MM.1S (cell line): ENCODE data around the gene EID3.

ENCODE experiments used
- DNase-seq: peaks from one replicate; pipeline ENCODE4 v3.0.0-alpha.2; 2015
- H2AFZ ChIP-seq: fragments of 300-600 bp; sonication (generic); 2 replicates; pipeline ENCODE4 v1.6.0; 2016; ENCODE audit warnings: antibody characterized with exemption, low read length
- H3F3A ChIP-seq: fragments of 300-600 bp; sonication (generic); 2 replicates; pipeline ENCODE4 v1.6.1; 2016; ENCODE audit warnings: mild to moderate bottlenecking, antibody characterized with exemption, low read length, moderate library complexity, mixed read lengths; ENCODE audit not compliant: insufficient read depth
- H3K27ac ChIP-seq: fragments of 300-600 bp; sonication (generic); 2 replicates; pipeline ENCODE4 v1.5.1; 2016; ENCODE audit warnings: mild to moderate bottlenecking, low read length
- H3K27me3 ChIP-seq: fragments of 300-600 bp; sonication (generic); replicated peaks from 2 replicates; pipeline ENCODE4 v1.6.0; 2016; ENCODE audit warnings: low read length; ENCODE audit not compliant: insufficient read depth
- H3K36me3 ChIP-seq: fragments of 300-600 bp; sonication (generic); replicated peaks from 2 replicates; pipeline ENCODE4 v1.6.1; 2016; ENCODE audit warnings: mild to moderate bottlenecking, low read length, mixed read lengths; ENCODE audit not compliant: insufficient read depth
- H3K4me1 ChIP-seq: fragments of 300-600 bp; sonication (generic); 2 replicates; pipeline ENCODE4 v1.6.1; 2016; ENCODE audit warnings: low read length, mixed read lengths
- H3K4me2 ChIP-seq: fragments of 300-600 bp; sonication (generic); 2 replicates; pipeline ENCODE4 v1.6.0; 2016; ENCODE audit warnings: low read depth, low read length
- H3K4me3 ChIP-seq: fragments of 300-600 bp; sonication (generic); 2 replicates; pipeline ENCODE4 v1.5.1; 2016; ENCODE audit warnings: low read length, mixed read lengths
- H3K79me2 ChIP-seq: fragments of 300-600 bp; sonication (generic); 2 replicates; pipeline ENCODE4 v1.6.1; 2016; ENCODE audit warnings: mixed run types, low read length, mixed read lengths
- H3K9ac ChIP-seq: fragments of 300-600 bp; sonication (generic); 2 replicates; pipeline ENCODE4 v1.6.1; 2016; ENCODE audit warnings: low read length, mixed read lengths
- H3K9me2 ChIP-seq: fragments of 300-600 bp; sonication (generic); replicated peaks from 2 replicates; pipeline ENCODE4 v1.6.1; 2016; ENCODE audit warnings: mild to moderate bottlenecking, low read length, mixed read lengths; ENCODE audit not compliant: insufficient read depth
- H3K9me3 ChIP-seq: fragments of 300-600 bp; sonication (generic); replicated peaks from 2 replicates; pipeline ENCODE4 v1.6.1; 2016; ENCODE audit warnings: mild to moderate bottlenecking, low read length, mixed read lengths; ENCODE audit not compliant: insufficient read depth
- H4K20me1 ChIP-seq: fragments of 300-600 bp; sonication (generic); 2 replicates; pipeline ENCODE4 v1.6.1; 2016; ENCODE audit warnings: mild to moderate bottlenecking, low read length, moderate library complexity, mixed read lengths; ENCODE audit not compliant: insufficient read depth
- CTCF ChIP-seq: fragments of 300-600 bp; sonication (generic); IDR thresholded peaks from 2 replicates; pipeline ENCODE4 v1.5.1; 2016; ENCODE audit warnings: antibody characterized with exemption, low read length, mixed read lengths
- EZH2 ChIP-seq: fragments of 300-600 bp; sonication (generic); optimal IDR thresholded peaks from 2 replicates; pipeline ENCODE3; 2017; ENCODE audit warnings: low read depth, mild to moderate bottlenecking, antibody characterized with exemption, low read length, mixed read lengths
- EZH2phosphoT487 ChIP-seq: fragments of 300-600 bp; sonication (generic); IDR thresholded peaks from 2 replicates; pipeline ENCODE4 v1.6.1; 2018; ENCODE audit warnings: antibody characterized with exemption, low read length

Gene EID3

GRCh38 chr12:104315326-104316224, 12.0 kb downstream of the EID3 start:
- no peak overlapping the region for H3K27ac ChIP-seq
- no peak overlapping the region for H3K4me2 ChIP-seq
- no peak overlapping the region for H3K4me3 ChIP-seq
- peaks cover 26% of the 10 kb centered on the region; the same call in 1 of the 2 replicates for H3K36me3 ChIP-seq
- no peaks in the 10 kb centered on the region for H3K27me3 ChIP-seq
- H3K9me2 ChIP-seq, result no peaks in the 10 kb centered on the region
- 0 out of 2 replicates have a peak, but pooled peaks cover 5% of the 10 kb centered on the region for H4K20me1 ChIP-seq
- no peak overlapping the region for H3K9ac ChIP-seq
- H3F3A ChIP-seq, result no peaks in the 10 kb centered on the region
- no peak for DNase-seq
- peaks cover 56% of the 10 kb centered on the region for H3K79me2 ChIP-seq
- no peaks in the 10 kb centered on the region for H3K4me1 ChIP-seq
- TF ChIP-seq CTCF (no peak), EZH2phosphoT487 (no peak), EZH2 (no peak)
- no peaks in the 10 kb centered on the region for H3K9me3 ChIP-seq
- H2AFZ ChIP-seq, result no peak overlapping the region

GRCh38 chr12:104316936-104317335, 13.4 kb downstream of the EID3 start:
- H3K9me3 ChIP-seq, result no peaks in the 10 kb centered on the region
- no peak overlapping the region for H2AFZ ChIP-seq
- H3K36me3 ChIP-seq, result peaks cover 33% of the 10 kb centered on the region; the same call in 1 of the 2 replicates
- no peak overlapping the region for H3K27ac ChIP-seq
- no peak overlapping the region for H3K4me2 ChIP-seq
- H3K9ac ChIP-seq, result no peak overlapping the region
- no peak for DNase-seq
- peaks cover 5% of the 10 kb centered on the region; the same call in 1 of the 2 replicates for H4K20me1 ChIP-seq
- H3K79me2 ChIP-seq, result peaks cover 57% of the 10 kb centered on the region
- no peaks in the 10 kb centered on the region for H3K9me2 ChIP-seq
- H3F3A ChIP-seq, result no peaks in the 10 kb centered on the region
- H3K4me1 ChIP-seq, result no peaks in the 10 kb centered on the region
- no peak for TF ChIP-seq CTCF
- no peak for TF ChIP-seq EZH2
- no peak for TF ChIP-seq EZH2phosphoT487
- no peaks in the 10 kb centered on the region for H3K27me3 ChIP-seq
- H3K4me3 ChIP-seq, result no peak overlapping the region

- no peaks in the 10 kb centered on the region for H3F3A ChIP-seq
- no peak overlapping the region for H3K27ac ChIP-seq
- no peak overlapping the region for H2AFZ ChIP-seq
- H3K9me2 ChIP-seq, result no peaks in the 10 kb centered on the region
- H3K9me3 ChIP-seq, result no peaks in the 10 kb centered on the region
- H4K20me1 ChIP-seq, result peaks cover 5% of the 10 kb centered on the region; the same call in 1 of the 2 replicates
- no peak overlapping the region for H3K4me2 ChIP-seq
- peaks cover 30% of the 10 kb centered on the region; the same call in 1 of the 2 replicates for H3K36me3 ChIP-seq
- TF ChIP-seq EZH2 (no peak), CTCF (no peak), EZH2phosphoT487 (no peak)
- H3K27me3 ChIP-seq, result no peaks in the 10 kb centered on the region
- no peak for DNase-seq
- peaks cover 51% of the 10 kb centered on the region for H3K79me2 ChIP-seq
- H3K9ac ChIP-seq, result no peak overlapping the region
- H3K4me3 ChIP-seq, result no peak overlapping the region
- no peaks in the 10 kb centered on the region for H3K4me1 ChIP-seq
Observed at GRCh38 chr12:104317538-104318210, 14.1 kb downstream of the EID3 start.
